ENCODE measurements around the gene ANXA2R.

ANXA2R gene

DNA sequence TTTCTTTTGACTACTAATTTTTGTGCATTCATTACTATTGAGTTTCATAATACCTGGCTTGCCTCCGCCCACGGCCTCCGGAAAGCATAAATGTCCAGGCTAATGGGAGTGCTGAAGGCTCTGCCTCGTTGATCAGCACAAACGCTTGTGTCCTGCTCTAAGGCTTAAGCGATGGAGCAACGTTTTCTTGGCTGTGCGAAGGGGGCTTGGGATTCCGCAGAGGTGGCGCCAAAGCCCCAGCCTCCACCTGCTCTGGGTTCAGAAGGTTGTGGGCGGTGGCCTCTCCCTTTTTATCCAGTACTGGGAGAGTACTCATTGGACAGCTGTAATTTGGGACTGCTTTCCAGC, 19.7 kb downstream of the ANXA2R start (continued):
- TF ChIP-seq, protein P1, sequence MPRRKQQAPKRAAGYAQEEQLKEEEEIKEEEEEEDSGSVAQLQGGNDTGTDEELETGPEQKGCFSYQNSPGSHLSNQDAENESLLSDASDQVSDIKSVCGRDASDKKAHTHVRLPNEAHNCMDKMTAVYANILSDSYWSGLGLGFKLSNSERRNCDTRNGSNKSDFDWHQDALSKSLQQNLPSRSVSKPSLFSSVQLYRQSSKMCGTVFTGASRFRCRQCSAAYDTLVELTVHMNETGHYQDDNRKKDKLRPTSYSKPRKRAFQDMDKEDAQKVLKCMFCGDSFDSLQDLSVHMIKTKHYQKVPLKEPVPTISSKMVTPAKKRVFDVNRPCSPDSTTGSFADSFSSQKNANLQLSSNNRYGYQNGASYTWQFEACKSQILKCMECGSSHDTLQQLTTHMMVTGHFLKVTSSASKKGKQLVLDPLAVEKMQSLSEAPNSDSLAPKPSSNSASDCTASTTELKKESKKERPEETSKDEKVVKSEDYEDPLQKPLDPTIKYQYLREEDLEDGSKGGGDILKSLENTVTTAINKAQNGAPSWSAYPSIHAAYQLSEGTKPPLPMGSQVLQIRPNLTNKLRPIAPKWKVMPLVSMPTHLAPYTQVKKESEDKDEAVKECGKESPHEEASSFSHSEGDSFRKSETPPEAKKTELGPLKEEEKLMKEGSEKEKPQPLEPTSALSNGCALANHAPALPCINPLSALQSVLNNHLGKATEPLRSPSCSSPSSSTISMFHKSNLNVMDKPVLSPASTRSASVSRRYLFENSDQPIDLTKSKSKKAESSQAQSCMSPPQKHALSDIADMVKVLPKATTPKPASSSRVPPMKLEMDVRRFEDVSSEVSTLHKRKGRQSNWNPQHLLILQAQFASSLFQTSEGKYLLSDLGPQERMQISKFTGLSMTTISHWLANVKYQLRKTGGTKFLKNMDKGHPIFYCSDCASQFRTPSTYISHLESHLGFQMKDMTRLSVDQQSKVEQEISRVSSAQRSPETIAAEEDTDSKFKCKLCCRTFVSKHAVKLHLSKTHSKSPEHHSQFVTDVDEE (CRISPR knock-in tag; IDR thresholded peaks at IDR 0.05), result no peak

GRCh38 chr5:43019614-43020398, 20.3 kb downstream of the ANXA2R start:
- TF ChIP-seq ZNF565 (CRISPR knock-in tag; conservative IDR thresholded peaks at IDR 0.05; ENCODE audit: low read depth) (no peak), ZFP30 (CRISPR knock-in tag; IDR thresholded peaks at IDR 0.05) (no peak), TOX (CRISPR knock-in tag; IDR thresholded peaks at IDR 0.05; ENCODE audit: borderline replicate concordance) (no peak), BACH2 (CRISPR knock-in tag; IDR thresholded peaks at IDR 0.05; ENCODE audit: borderline replicate concordance) (no peak), PPARA (CRISPR knock-in tag; IDR thresholded peaks at IDR 0.05; ENCODE audit: borderline replicate concordance) (no peak), ESRRG (CRISPR knock-in tag; IDR thresholded peaks at IDR 0.05) (no peak), ISL1 (CRISPR knock-in tag; IDR thresholded peaks at IDR 0.05) (no peak), ZFP3 (CRISPR knock-in tag; IDR thresholded peaks at IDR 0.05) (no peak), ZNF8 (CRISPR knock-in tag; IDR thresholded peaks at IDR 0.05) (no peak), TCF4 (CRISPR knock-in tag; IDR thresholded peaks at IDR 0.05; ENCODE audit: borderline replicate concordance) (no peak)
- TF ChIP-seq, protein P2, sequence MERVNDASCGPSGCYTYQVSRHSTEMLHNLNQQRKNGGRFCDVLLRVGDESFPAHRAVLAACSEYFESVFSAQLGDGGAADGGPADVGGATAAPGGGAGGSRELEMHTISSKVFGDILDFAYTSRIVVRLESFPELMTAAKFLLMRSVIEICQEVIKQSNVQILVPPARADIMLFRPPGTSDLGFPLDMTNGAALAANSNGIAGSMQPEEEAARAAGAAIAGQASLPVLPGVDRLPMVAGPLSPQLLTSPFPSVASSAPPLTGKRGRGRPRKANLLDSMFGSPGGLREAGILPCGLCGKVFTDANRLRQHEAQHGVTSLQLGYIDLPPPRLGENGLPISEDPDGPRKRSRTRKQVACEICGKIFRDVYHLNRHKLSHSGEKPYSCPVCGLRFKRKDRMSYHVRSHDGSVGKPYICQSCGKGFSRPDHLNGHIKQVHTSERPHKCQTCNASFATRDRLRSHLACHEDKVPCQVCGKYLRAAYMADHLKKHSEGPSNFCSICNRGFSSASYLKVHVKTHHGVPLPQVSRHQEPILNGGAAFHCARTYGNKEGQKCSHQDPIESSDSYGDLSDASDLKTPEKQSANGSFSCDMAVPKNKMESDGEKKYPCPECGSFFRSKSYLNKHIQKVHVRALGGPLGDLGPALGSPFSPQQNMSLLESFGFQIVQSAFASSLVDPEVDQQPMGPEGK (CRISPR knock-in tag; IDR thresholded peaks at IDR 0.05; ENCODE audit: borderline replicate concordance), result no peak
- peak; percentile 72 for ATAC-seq

DNA sequence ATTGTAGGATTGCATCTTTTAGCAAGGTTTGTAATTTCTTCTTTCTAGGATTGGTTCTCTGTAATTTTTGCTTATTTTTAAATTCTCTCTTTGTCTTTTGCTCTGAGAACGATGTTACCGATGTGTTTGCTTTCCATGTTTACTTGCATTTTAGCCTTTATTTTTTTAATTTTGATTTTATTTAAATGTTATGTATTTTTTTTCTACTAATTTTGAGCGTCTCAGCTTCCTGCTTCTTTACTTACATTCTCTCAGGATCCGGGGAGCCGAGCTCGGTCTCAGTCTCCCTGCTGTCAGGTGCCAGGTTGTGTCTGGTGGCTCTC, 20.9 kb downstream of the ANXA2R start:
- TF ChIP-seq CSRNP3 (CRISPR knock-in tag; IDR thresholded peaks at IDR 0.05) (no peak), ARNTL (CRISPR knock-in tag; IDR thresholded peaks at IDR 0.05; ENCODE audit: borderline replicate concordance, low read depth) (no peak), TOX (CRISPR knock-in tag; IDR thresholded peaks at IDR 0.05; ENCODE audit: borderline replicate concordance) (no peak), RARB (CRISPR knock-in tag; IDR thresholded peaks at IDR 0.05) (no peak), GLIS3 (CRISPR knock-in tag; IDR thresholded peaks at IDR 0.05) (no peak), CSDC2 (CRISPR knock-in tag; IDR thresholded peaks at IDR 0.05) (no peak)
- no peak for ATAC-seq

DNA sequence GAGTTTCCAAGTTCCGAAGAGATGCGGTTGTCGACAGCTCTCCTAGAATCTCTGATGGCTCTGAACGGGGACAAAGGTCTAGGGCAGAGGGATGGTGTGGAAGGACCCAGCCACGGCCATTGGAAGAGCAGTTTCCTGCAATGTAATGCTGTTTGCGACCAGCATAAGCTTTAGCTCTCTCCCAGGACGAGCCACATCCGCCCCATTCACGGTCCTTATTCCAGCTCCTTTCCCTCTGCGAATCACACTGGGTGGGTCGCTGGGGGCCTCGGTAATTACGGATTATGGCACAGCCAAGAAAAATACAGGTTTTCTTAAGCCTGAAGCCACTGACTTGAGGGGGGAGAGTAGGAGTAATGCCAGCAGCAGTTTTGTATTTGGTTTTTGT, 22.7 kb downstream of the ANXA2R start:
- peak; percentile 67 for ATAC-seq
- TF ChIP-seq GLIS3 (CRISPR knock-in tag; IDR thresholded peaks at IDR 0.05), result no peak

DNA sequence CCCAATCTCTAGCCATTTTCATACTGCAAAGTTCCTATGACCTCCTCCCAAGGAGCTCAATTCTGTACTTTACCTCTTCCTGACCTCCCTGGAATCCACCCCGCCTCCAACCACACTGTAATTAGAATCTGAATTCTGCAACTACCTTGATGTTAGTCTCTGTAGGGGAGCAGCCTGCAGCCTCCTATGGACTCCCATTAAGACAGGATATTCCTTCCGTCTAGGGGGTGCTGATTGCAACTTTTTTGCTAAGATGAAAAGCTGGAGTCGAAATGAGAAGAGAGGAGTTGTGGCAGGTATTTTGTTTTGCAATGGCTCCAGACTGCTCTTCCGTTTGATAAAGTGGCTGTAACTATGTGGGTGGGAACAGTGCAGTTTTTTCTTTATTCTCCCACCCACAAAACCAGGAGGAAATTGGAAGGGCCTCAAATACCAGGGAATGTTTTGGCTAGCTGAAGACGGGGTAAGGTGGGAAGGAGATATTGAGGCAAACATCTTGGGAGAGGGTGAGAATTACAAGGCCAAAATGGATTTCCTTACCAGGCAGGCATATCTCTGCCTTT, 23.8 kb downstream of the ANXA2R start:
- TF ChIP-seq PPARA (CRISPR knock-in tag; IDR thresholded peaks at IDR 0.05; ENCODE audit: borderline replicate concordance), result no peak
- no peak for TF ChIP-seq ZNF8 (CRISPR knock-in tag; IDR thresholded peaks at IDR 0.05)
- TF ChIP-seq OSR1 (CRISPR knock-in tag; IDR thresholded peaks at IDR 0.05), result no peak
- TF ChIP-seq ESRRG (CRISPR knock-in tag; IDR thresholded peaks at IDR 0.05), result no peak
- no peak for ATAC-seq

GRCh38 chr5:43014522-43014921, 25.6 kb downstream of the ANXA2R start:
- no peak for TF ChIP-seq ESRRG (CRISPR knock-in tag; IDR thresholded peaks at IDR 0.05)
- TF ChIP-seq GLIS3 (CRISPR knock-in tag; IDR thresholded peaks at IDR 0.05), result no peak
- TF ChIP-seq CSRNP3 (CRISPR knock-in tag; IDR thresholded peaks at IDR 0.05), result no peak
- TF ChIP-seq ARNTL (CRISPR knock-in tag; IDR thresholded peaks at IDR 0.05; ENCODE audit: borderline replicate concordance, low read depth), result no peak
- ATAC-seq, result no peak
